Measurements from ENCODE around the gene ZNF354C. TPM values are rescaled to one million over a fixed set of nuclear protein-coding genes. Genes with fewer than 3 reads are reported as not detected.

ZNF354C gene
- total RNA-seq, 1 donor from 2014 or later, result 29.8 TPM

DNA sequence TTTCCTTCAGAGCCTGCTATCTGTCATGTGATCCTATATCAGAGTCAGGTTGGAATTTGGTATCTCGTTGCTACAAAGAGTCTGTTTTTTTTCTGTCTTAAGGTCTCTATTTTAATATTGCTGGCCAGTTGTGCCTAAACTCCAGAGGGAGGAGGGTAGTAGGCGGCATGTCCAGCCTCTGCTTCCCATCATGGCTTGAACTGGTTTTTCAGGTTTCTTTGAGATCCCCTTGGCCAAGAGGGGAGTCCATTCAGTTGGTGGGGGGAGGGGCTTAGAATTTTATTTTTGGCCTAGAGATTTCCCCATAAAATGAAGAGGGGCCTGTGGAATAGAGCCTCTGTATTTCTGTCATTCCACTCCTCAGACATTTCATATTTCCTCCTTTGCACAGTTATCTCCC is 15.4 kb upstream of the ZNF354C start:
- no peak overlapping the region for H3K9ac ChIP-seq
- H3F3A ChIP-seq (ENCODE audit: low read depth), result no peaks in the 10 kb centered on the region
- H4K20me1 ChIP-seq (ENCODE audit: low read depth), result no peaks in the 10 kb centered on the region
- no peaks in the 10 kb centered on the region for H3K27me3 Mint-ChIP-seq (ENCODE audit: insufficient read depth, low read depth)
- no peak overlapping the region for H3K27ac ChIP-seq
- no peaks in the 10 kb centered on the region for H3K4me1 ChIP-seq
- H2AFZ ChIP-seq (replicated peaks), result no peak overlapping the region
- H3K79me2 ChIP-seq (ENCODE audit: low read depth), result no peaks in the 10 kb centered on the region
- no peak for DNase-seq (ENCODE audit: low spot score)
- no peaks in the 10 kb centered on the region for H3K36me3 Mint-ChIP-seq
- H3K27me3 ChIP-seq, result no peaks in the 10 kb centered on the region
- H3K9me3 ChIP-seq (ENCODE audit: low read depth), result peaks cover 17% of the 10 kb centered on the region
- TF ChIP-seq, protein P1, sequence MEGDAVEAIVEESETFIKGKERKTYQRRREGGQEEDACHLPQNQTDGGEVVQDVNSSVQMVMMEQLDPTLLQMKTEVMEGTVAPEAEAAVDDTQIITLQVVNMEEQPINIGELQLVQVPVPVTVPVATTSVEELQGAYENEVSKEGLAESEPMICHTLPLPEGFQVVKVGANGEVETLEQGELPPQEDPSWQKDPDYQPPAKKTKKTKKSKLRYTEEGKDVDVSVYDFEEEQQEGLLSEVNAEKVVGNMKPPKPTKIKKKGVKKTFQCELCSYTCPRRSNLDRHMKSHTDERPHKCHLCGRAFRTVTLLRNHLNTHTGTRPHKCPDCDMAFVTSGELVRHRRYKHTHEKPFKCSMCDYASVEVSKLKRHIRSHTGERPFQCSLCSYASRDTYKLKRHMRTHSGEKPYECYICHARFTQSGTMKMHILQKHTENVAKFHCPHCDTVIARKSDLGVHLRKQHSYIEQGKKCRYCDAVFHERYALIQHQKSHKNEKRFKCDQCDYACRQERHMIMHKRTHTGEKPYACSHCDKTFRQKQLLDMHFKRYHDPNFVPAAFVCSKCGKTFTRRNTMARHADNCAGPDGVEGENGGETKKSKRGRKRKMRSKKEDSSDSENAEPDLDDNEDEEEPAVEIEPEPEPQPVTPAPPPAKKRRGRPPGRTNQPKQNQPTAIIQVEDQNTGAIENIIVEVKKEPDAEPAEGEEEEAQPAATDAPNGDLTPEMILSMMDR (IDR thresholded peaks at IDR 0.05), result no peak
- TF ChIP-seq EZH2 (IDR thresholded peaks at IDR 0.05) (no peak), EZH2phosphoT487 (IDR thresholded peaks at IDR 0.05) (no peak)
- H3K27ac Mint-ChIP-seq, result no peak overlapping the region
- H3K36me3 ChIP-seq, result no peaks in the 10 kb centered on the region
- no peak overlapping the region for H3K4me3 Mint-ChIP-seq
- no peak overlapping the region for H3K4me3 ChIP-seq
- no peak overlapping the region for H3K4me2 ChIP-seq
- peaks cover 35% of the 10 kb centered on the region for H3K9me3 Mint-ChIP-seq
- H3K4me1 Mint-ChIP-seq, result no peaks in the 10 kb centered on the region

DNA sequence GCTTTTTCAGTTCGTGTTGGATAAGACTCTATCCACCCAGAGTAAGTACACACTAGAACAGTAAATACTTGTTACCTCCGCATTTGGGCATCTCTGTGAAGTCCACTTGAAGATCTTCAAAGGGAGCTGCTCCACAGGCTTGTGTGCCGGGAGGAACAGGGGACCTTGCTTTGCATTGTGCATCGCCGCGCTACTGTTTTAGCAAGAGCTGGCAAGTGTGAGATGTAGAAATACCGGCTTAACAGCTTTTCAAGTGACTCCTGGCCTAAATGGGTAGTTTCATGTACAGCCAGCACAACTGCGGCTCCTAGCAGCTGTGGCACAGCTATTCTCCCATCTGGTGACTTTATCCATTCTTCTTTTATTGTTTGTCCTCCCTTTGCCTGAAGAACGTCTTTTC is 8.4 kb upstream of the ZNF354C start:
- H2AFZ ChIP-seq (replicated peaks), result no peak overlapping the region
- H3K79me2 ChIP-seq (ENCODE audit: low read depth), result no peaks in the 10 kb centered on the region
- H3K27ac ChIP-seq, result no peak overlapping the region
- peaks cover 7% of the 10 kb centered on the region for H3F3A ChIP-seq (ENCODE audit: low read depth)
- H3K27me3 Mint-ChIP-seq (ENCODE audit: insufficient read depth, low read depth), result no peaks in the 10 kb centered on the region
- no peak for TF ChIP-seq EZH2phosphoT487 (IDR thresholded peaks at IDR 0.05)
- no peak for TF ChIP-seq EZH2 (IDR thresholded peaks at IDR 0.05)
- TF ChIP-seq, protein P1 (IDR thresholded peaks at IDR 0.05), result no peak
- peaks cover 36% of the 10 kb centered on the region for H3K9me3 Mint-ChIP-seq
- no peak overlapping the region for H3K9ac ChIP-seq
- no peak for DNase-seq (ENCODE audit: low spot score)
- H3K4me1 ChIP-seq, result no peaks in the 10 kb centered on the region
- no peaks in the 10 kb centered on the region for H3K27me3 ChIP-seq
- no peak overlapping the region for H3K27ac Mint-ChIP-seq
- H3K4me2 ChIP-seq, result no peak overlapping the region
- H4K20me1 ChIP-seq (ENCODE audit: low read depth), result no peaks in the 10 kb centered on the region
- no peaks in the 10 kb centered on the region for H3K9me3 ChIP-seq (ENCODE audit: low read depth)
- H3K36me3 Mint-ChIP-seq, result no peaks in the 10 kb centered on the region
- H3K4me1 Mint-ChIP-seq, result no peaks in the 10 kb centered on the region
- no peaks in the 10 kb centered on the region for H3K36me3 ChIP-seq
- no peak overlapping the region for H3K4me3 ChIP-seq
- H3K4me3 Mint-ChIP-seq, result no peak overlapping the region

DNA sequence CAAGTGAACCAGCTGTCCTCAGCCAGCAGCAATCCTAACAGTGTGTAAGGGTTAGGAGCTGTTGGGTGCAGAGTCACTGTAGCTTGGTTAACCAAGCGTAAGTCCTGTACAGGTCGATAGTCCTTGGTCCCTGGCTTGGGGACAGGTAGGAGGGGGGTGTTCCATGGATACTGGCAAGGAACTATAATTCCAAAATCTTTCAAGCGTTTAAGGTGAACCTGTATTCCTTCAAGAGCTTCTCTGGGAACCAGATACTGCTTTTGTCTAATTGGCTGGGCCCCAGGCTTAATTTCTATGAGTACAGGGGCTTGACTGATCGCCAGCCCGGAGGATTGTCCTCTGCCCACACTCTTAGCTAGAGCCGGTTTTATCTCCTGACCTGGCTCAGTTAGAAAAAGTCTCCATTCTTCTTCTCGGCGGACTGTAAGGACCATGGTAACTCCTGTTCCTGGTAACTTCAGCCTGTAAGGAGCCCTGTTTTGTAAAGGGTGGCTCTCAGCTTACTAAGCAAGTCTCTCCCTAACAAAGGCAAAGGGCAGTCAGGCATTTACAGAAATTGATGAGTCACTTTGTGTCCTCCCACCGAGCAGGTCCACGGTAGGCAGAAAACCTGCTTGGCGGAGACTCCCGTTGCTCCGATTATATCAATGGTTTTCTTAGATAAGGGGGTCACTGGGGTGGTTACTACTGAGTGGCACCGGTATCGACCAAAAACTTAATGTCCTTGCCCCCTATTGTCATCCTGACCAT is 6.0 kb upstream of the ZNF354C start:
- no peaks in the 10 kb centered on the region for H3K4me1 ChIP-seq
- peaks cover 7% of the 10 kb centered on the region for H3K27me3 ChIP-seq
- no peaks in the 10 kb centered on the region for H3K36me3 ChIP-seq
- H2AFZ ChIP-seq (replicated peaks), result no peak overlapping the region
- H3K27ac Mint-ChIP-seq, result no peak overlapping the region
- no peak overlapping the region for H3K9ac ChIP-seq
- H3K4me3 ChIP-seq, result no peak overlapping the region
- peaks cover 34% of the 10 kb centered on the region for H3K9me3 Mint-ChIP-seq
- DNase-seq (ENCODE audit: low spot score), result no peak
- no peak overlapping the region for H3K4me3 Mint-ChIP-seq
- H3K36me3 Mint-ChIP-seq, result no peaks in the 10 kb centered on the region
- TF ChIP-seq, protein P1 (IDR thresholded peaks at IDR 0.05), result no peak
- no peak for TF ChIP-seq EZH2phosphoT487 (IDR thresholded peaks at IDR 0.05)
- no peak for TF ChIP-seq EZH2 (IDR thresholded peaks at IDR 0.05)
- no peak overlapping the region for H3K4me2 ChIP-seq
- peaks cover 1% of the 10 kb centered on the region for H3K9me3 ChIP-seq (ENCODE audit: low read depth)
- H3F3A ChIP-seq (ENCODE audit: low read depth), result peaks cover 7% of the 10 kb centered on the region
- no peaks in the 10 kb centered on the region for H3K4me1 Mint-ChIP-seq
- peaks cover 2% of the 10 kb centered on the region for H3K27me3 Mint-ChIP-seq (ENCODE audit: insufficient read depth, low read depth)
- no peak overlapping the region for H3K27ac ChIP-seq
- H3K79me2 ChIP-seq (ENCODE audit: low read depth), result no peaks in the 10 kb centered on the region
- no peaks in the 10 kb centered on the region for H4K20me1 ChIP-seq (ENCODE audit: low read depth)

Data from neural progenitor cell (in vitro differentiated cells).